Measurements from ENCODE around the gene GARRE1.
"Not testable (repeated sequence)": the region's sequence is repeated elsewhere in the genome, so short reads cannot be mapped to it uniquely, and the experiment has no call there.

GRCh38 chr19:34216745-34217219, 37.6 kb upstream of the GARRE1 start:
- not testable (repeated sequence) for TF ChIP-seq CTCF, POLR2A (IDR thresholded peaks at IDR 0.05)

All from esophagus squamous epithelium (tissue), 4 donors.